Left lobe of liver (tissue), 2 donors: ENCODE results near the gene SCGB3A1. TPM values are rescaled to one million over a fixed set of nuclear protein-coding genes. Genes with fewer than 3 reads are reported as not detected.

Experiments used
- ATAC-seq: fragments of 200-7000 bp; cut with Tn5 transposase; one replicate; pipeline ENCODE4 v1.9.1; 2020; ENCODE audit warnings: mild to moderate bottlenecking, moderate library complexity
- DNase-seq: peaks from one replicate; pipeline ENCODE4 v3.0.0-alpha.2; 2020; ENCODE audit warnings: low spot score
- total RNA-seq: library from RNA; stranded (reverse); gene quantifications from one replicate; pipeline ENCODE4 v1.2.1, GENCODE V29; 2021
- donor health status: DM: no; HTN: no; CAD: no; lungs with moderate emphysema.
- donor health status: DM: no; HTN: yes; CAD: no.

SCGB3A1 gene
- total RNA-seq, 1 donor from 2014 or later: 0.93 TPM

- DNase-seq (peak; percentile 42), ATAC-seq (peak; percentile 8)
Observed at GRCh38 chr5:180590543-180591310, 572 bp downstream of the SCGB3A1 start.

- ATAC-seq: peak; percentile 34
- DNase-seq: peak; percentile 42
Observed at GRCh38 chr5:180589771-180590542, 1.3 kb downstream of the SCGB3A1 start.

GRCh38 chr5:180586870-180587269 lies 4.4 kb downstream of the SCGB3A1 start:
- DNase-seq: no peak
- ATAC-seq: no peak

GRCh38 chr5:180586204-180586603 lies 5.1 kb downstream of the SCGB3A1 start:
- ATAC-seq (no peak), DNase-seq (no peak)

- DNase-seq: no peak
Observed at GRCh38 chr5:180583738-180584137, 7.6 kb downstream of the SCGB3A1 start.

GRCh38 chr5:180580681-180581080 lies 10.6 kb downstream of the SCGB3A1 start:
- ATAC-seq: no peak
- no peak for DNase-seq

More at GRCh38 chr5:180583738-180584137, 7.6 kb downstream of the SCGB3A1 start:
- no peak for ATAC-seq

- ATAC-seq (no peak), DNase-seq (no peak)
Observed at GRCh38 chr5:180575571-180575970, 15.7 kb downstream of the SCGB3A1 start.

GRCh38 chr5:180568914-180569313 lies 22.4 kb downstream of the SCGB3A1 start:
- DNase-seq (no peak), ATAC-seq (no peak)

- no peak for ATAC-seq
- DNase-seq: no peak
Observed at GRCh38 chr5:180563994-180564393, 27.3 kb downstream of the SCGB3A1 start.

- ATAC-seq (no peak), DNase-seq (no peak)
Observed at GRCh38 chr5:180558232-180558631, 33.1 kb downstream of the SCGB3A1 start.

GRCh38 chr5:180557217-180557809 lies 34.0 kb downstream of the SCGB3A1 start:
- no peak for DNase-seq
- no peak for ATAC-seq

- DNase-seq (no peak), ATAC-seq (no peak)
Observed at GRCh38 chr5:180555168-180555921, 36.0 kb downstream of the SCGB3A1 start.

GRCh38 chr5:180553530-180553929 lies 37.8 kb downstream of the SCGB3A1 start:
- no peak for ATAC-seq
- no peak for DNase-seq

GRCh38 chr5:180548563-180548962 lies 42.7 kb downstream of the SCGB3A1 start:
- ATAC-seq (no peak), DNase-seq (no peak)

- ATAC-seq (no peak), DNase-seq (no peak)
Observed at GRCh38 chr5:180545248-180545647, 46.1 kb downstream of the SCGB3A1 start.

- DNase-seq (no peak), ATAC-seq (no peak)
Observed at GRCh38 chr5:180541710-180542109, 49.6 kb downstream of the SCGB3A1 start.

Other genes starting within 250 kb of the SCGB3A1 start
- 0.78 TPM for gene GFPT2, start 238.2 kb downstream of the SCGB3A1 start, total RNA-seq
- gene CNOT6, start 97.1 kb downstream of the SCGB3A1 start, total RNA-seq: 5.2 TPM
- gene FLT4, start 58.1 kb upstream of the SCGB3A1 start, total RNA-seq: 7.7 TPM
- gene OR2Y1, start 148.6 kb upstream of the SCGB3A1 start, total RNA-seq: not detected
- 115 TPM for gene MGAT1, start 211.3 kb upstream of the SCGB3A1 start, total RNA-seq